Right atrium auricular region (tissue), 2 donors: ENCODE data around the gene THYN1. TPM values are rescaled to one million over a fixed set of nuclear protein-coding genes. Genes with fewer than 3 reads are reported as not detected.

Source experiments
- DNase-seq: peaks from one replicate; pipeline ENCODE4 v3.0.0-alpha.2; 2019; ENCODE audit warnings: low spot score
- H3K27ac ChIP-seq, 2 donors: fragments of 200-600 bp; sonication (generic); 1 replicate in 1 of 2; 2 replicates in 1 of 2; pipeline ENCODE4 v1.5.1; 2016 to 2019
- H3K27me3 ChIP-seq, 2 donors: fragments of 200-600 bp; sonication (generic); one replicate each; pipeline versions ENCODE4 v1.5.1 to v1.6.0; 2017 to 2019
- H3K36me3 ChIP-seq: fragments of 200-600 bp; sonication (generic); one replicate; pipeline ENCODE4 v1.5.1; 2016
- H3K4me1 ChIP-seq, 2 donors: fragments of 200-600 bp; sonication (generic); one replicate each; pipeline versions ENCODE4 v1.5.1 to v1.6.0; 2017 to 2019
- H3K4me3 ChIP-seq, 2 donors: fragments of 200-600 bp; sonication (generic); 1 replicate in 1 of 2; 2 replicates in 1 of 2; pipeline ENCODE4 v1.5.1; 2017 to 2019; ENCODE audit warnings: mild to moderate bottlenecking in 1 of 2, moderate library complexity in 1 of 2
- H3K9me3 ChIP-seq, 2 donors: fragments of 200-600 bp; sonication (generic); one replicate each; pipeline ENCODE4 v1.5.1; 2019
- total RNA-seq, 2 donors: library from RNA; depleted of rRNA; stranded (reverse); fragments of >200 nt; gene quantifications; one replicate each; pipeline ENCODE4 v1.1.0, GENCODE V29; 2016
- TF ChIP-seq, protein P1 (sequence below), 2 donors: fragments of 200-600 bp; sonication (generic); IDR thresholded peaks; one replicate each; pipeline ENCODE4 v1.5.1; 2019; ENCODE audit warnings: antibody characterized with exemption in 2 of 2

Gene THYN1
- total RNA-seq = 10 to 100 TPM; 35.8 to 47.1 TPM

DNA sequence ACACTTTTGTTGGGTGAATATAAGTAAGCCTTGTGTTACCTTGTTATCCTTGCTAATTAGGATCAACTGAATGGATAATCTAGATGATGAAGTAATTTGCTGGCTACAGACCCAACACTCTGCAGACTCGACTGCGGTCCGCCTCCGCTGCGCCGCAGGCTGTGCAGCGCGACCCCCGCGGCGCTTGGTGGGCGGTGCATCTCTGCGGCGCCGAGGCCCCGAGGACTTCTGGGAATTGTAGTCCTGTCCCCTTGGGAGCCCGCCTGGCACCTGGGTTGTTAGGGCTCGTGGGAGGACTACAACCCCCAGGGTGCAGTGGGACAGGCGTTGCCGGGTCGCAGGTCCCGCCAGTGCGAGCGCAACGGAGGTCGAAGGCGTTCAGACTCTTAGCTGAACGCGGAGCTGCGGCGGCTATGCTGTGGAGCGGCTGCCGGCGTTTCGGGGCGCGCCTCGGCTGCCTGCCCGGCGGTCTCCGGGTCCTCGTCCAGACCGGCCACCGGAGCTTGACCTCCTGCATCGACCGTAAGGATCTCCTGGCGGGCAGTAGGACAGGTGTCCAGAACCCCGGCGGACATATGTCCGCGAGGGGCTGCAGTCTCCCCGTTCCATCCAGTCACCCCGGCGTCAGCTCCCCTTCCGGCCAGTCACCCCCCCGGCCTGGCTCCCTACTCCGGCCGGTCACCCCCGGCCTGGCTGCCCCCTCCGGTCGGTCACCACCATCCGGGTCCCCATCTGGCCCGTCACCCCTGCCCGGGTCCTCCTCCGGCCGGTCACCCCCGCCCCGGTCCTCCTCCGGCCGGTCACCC, at the start of gene THYN1, which contains the start of gene ACAD8:
Gene THYN1, minus strand, starts transcription at position 165 of the 806 bp plus-strand sequence. CDS start 470 bp downstream, outside the sequence.
Gene ACAD8, plus strand, starts transcription at position 381 of the 806 bp plus-strand sequence. Its CDS starts 33 bp downstream, at position 414.
- TF ChIP-seq, protein P1, sequence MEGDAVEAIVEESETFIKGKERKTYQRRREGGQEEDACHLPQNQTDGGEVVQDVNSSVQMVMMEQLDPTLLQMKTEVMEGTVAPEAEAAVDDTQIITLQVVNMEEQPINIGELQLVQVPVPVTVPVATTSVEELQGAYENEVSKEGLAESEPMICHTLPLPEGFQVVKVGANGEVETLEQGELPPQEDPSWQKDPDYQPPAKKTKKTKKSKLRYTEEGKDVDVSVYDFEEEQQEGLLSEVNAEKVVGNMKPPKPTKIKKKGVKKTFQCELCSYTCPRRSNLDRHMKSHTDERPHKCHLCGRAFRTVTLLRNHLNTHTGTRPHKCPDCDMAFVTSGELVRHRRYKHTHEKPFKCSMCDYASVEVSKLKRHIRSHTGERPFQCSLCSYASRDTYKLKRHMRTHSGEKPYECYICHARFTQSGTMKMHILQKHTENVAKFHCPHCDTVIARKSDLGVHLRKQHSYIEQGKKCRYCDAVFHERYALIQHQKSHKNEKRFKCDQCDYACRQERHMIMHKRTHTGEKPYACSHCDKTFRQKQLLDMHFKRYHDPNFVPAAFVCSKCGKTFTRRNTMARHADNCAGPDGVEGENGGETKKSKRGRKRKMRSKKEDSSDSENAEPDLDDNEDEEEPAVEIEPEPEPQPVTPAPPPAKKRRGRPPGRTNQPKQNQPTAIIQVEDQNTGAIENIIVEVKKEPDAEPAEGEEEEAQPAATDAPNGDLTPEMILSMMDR (IDR thresholded peaks at IDR 0.05) = peak; percentile 18 to 49
- H3K4me1 ChIP-seq = peaks cover 0 to 22% of the 10 kb centered on the region in 2 donors
- peak within 1 kb of the TSS; percentile 57 to 80 for H3K27ac ChIP-seq
- peaks cover 33% of the 10 kb centered on the region for H3K36me3 ChIP-seq
- no peaks in the 10 kb centered on the region for H3K9me3 ChIP-seq
- DNase-seq = peak; percentile 96
- no peaks in the 10 kb centered on the region for H3K27me3 ChIP-seq
- peak within 1 kb of the TSS; percentile 70 to 95 for H3K4me3 ChIP-seq

DNA sequence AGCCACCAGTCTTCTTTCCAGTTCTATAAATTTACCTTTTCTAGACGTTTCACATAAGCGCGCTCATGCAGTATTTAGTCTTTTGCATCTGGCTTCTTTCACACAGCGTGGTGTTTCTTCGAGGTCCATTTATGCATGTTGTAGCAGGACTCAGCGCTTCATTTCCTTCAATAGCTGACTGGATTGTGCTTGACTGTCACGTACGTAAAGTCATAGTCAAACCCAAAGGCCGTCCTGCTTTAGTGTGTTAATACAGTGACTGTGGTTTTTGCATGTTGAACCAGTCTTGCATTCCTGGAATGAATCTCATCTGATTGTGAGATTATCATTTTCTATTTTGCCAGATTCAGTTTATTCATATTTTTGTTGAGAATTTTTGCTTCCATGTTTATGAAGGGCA, 41.5 kb upstream of the THYN1 start:
- no peak for DNase-seq
- no peaks in the 10 kb centered on the region for H3K9me3 ChIP-seq
- H3K27ac ChIP-seq = no peak overlapping the region
- H3K27me3 ChIP-seq = no peaks in the 10 kb centered on the region
- no peaks in the 10 kb centered on the region for H3K4me1 ChIP-seq
- TF ChIP-seq, protein P1 (IDR thresholded peaks at IDR 0.05) = no peak
- H3K36me3 ChIP-seq = no peaks in the 10 kb centered on the region
- H3K4me3 ChIP-seq = no peak overlapping the region

DNA sequence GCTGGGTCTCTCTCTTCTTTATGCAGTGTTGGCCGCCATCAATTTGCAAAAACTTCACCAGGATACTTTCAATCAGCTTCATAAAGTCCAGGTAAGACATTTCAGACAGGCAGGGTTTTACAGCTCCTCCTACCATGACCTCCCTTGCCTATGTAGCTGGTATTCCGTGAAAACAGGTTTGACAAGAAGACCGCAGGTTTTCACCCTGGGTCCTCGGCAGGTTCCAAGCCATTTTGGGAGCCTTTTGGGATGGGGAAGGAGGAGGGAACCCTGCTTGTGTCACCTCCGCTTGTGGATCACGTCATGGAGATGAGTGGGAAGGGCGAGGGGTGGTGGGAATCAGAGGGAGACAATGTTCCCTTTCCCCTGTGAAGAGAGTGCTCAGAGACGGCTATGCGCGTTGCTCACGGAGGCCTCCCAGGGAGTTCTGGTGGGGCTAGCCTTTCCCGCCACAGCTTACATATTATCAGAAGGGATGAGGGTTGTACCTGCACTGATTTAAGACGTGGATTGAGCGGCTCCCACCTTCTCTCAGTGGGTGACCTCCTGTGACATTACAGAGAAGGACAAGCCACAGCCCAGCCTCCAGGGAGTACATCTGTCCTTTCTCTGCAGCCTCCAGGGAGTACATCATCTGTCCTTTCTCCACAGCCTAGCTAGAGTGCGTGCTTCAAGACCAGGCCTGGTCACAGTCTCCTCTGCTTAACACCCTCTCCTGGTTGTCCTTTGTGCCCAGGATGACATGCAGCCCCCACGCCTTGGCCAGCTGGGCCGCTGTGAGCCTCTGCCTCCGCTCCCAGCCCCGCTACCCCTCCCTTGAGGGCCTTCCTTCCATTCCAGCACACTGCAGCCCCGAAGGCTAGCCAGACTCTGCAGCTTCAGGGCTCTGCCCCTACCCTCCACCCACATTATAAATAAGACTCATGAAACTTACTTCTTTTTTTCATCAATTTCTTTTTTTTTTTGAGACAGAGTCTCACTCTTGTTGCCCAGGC, 40.3 kb upstream of the THYN1 start:
- peak; percentile 30 for DNase-seq
- Histone ChIP-seq H3K27me3 (no peaks in the 10 kb centered on the region), H3K36me3 (no peaks in the 10 kb centered on the region), H3K4me3 (no peak overlapping the region), H3K27ac (no peak overlapping the region), H3K9me3 (no peaks in the 10 kb centered on the region), H3K4me1 (no peaks in the 10 kb centered on the region)
- TF ChIP-seq, protein P1 (IDR thresholded peaks at IDR 0.05) = no peak

DNA sequence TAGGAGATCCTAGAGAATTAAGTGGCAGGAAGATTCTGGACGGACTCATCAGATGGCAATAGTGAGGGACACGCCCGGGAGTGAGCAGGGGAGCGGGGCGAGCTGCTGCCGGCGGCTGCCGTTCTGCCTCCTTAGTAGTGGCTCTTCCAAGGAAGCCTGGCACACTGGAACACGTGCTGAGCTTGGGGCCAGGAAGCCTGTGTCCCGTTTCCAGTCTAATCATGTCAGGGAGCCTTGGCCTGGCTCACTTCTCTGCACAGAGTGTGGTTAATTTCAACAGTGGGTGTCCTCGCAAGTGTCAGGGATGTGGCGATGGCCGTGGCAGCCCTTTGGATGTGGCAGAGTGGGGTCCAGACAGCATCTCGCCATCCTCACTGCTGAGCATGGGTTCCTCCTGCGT, 39.5 kb upstream of the THYN1 start:
- no peaks in the 10 kb centered on the region for H3K27me3 ChIP-seq
- no peaks in the 10 kb centered on the region for H3K4me1 ChIP-seq
- no peaks in the 10 kb centered on the region for H3K9me3 ChIP-seq
- H3K36me3 ChIP-seq = no peaks in the 10 kb centered on the region
- peak; percentile 32 for DNase-seq
- no peak overlapping the region for H3K4me3 ChIP-seq
- TF ChIP-seq, protein P1 (IDR thresholded peaks at IDR 0.05) = no peak
- H3K27ac ChIP-seq = no peak overlapping the region

DNA sequence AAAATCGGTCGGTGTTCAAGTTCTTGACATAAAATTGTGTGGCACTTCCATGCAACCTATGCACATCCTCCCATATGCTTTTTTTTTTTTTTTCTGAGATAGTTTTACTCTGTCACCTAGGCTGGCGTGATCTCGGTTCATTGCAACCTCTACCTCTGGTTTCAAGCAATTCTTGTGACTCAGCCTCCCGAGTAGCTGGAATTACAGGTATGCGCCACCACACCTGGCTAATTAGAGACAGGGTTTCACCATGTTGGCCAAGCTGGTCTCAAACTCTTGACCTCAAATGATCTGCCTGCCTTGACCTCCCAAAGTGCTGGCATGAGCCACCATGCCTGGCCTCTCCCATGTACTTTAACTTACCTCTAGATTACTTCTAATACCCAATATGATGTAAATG, 38.0 kb upstream of the THYN1 start:
- Histone ChIP-seq H3K4me1 (no peaks in the 10 kb centered on the region), H3K9me3 (no peaks in the 10 kb centered on the region), H3K4me3 (no peak overlapping the region), H3K27me3 (no peaks in the 10 kb centered on the region), H3K27ac (no peak overlapping the region), H3K36me3 (no peaks in the 10 kb centered on the region)
- TF ChIP-seq, protein P1 (IDR thresholded peaks at IDR 0.05) = no peak
- DNase-seq = no peak
